ENCODE data around the gene TRIM10. TPM values are rescaled to one million over a fixed set of nuclear protein-coding genes. Genes with fewer than 3 reads are reported as not detected.

Gene TRIM10, protein sequence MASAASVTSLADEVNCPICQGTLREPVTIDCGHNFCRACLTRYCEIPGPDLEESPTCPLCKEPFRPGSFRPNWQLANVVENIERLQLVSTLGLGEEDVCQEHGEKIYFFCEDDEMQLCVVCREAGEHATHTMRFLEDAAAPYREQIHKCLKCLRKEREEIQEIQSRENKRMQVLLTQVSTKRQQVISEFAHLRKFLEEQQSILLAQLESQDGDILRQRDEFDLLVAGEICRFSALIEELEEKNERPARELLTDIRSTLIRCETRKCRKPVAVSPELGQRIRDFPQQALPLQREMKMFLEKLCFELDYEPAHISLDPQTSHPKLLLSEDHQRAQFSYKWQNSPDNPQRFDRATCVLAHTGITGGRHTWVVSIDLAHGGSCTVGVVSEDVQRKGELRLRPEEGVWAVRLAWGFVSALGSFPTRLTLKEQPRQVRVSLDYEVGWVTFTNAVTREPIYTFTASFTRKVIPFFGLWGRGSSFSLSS
- polyA plus RNA-seq, result 6.6 TPM
- long read RNA-seq, donor 1, result 0 reads
- long read RNA-seq, donor 2, partial matches to known transcripts, result 27 of 32 reads
- long read RNA-seq, donor 2, other reads (novel, unspliced or antisense), result 5 of 32 reads
- long read RNA-seq, donor 3, result 0 reads
- long read RNA-seq, donor 4, result 0 reads
- long read RNA-seq, donor 5, result 0 reads
- long read RNA-seq, donor 6, partial matches to known transcripts, result 53 of 53 reads
- long read RNA-seq, donor 6, other reads (novel, unspliced or antisense), result 0 of 53 reads
- long read RNA-seq, donor 7, result 0 reads
- long read RNA-seq, donor 8, result 0 reads
- long read RNA-seq, donor 9, result 0 reads
- long read RNA-seq, donor 10, partial matches to known transcripts, result 19 of 29 reads
- long read RNA-seq, donor 10, other reads (novel, unspliced or antisense), result 10 of 29 reads
- long read RNA-seq, donor 11, partial matches to known transcripts, result 0 of 10 reads
- long read RNA-seq, donor 11, other reads (novel, unspliced or antisense), result 9 of 10 reads

DNA sequence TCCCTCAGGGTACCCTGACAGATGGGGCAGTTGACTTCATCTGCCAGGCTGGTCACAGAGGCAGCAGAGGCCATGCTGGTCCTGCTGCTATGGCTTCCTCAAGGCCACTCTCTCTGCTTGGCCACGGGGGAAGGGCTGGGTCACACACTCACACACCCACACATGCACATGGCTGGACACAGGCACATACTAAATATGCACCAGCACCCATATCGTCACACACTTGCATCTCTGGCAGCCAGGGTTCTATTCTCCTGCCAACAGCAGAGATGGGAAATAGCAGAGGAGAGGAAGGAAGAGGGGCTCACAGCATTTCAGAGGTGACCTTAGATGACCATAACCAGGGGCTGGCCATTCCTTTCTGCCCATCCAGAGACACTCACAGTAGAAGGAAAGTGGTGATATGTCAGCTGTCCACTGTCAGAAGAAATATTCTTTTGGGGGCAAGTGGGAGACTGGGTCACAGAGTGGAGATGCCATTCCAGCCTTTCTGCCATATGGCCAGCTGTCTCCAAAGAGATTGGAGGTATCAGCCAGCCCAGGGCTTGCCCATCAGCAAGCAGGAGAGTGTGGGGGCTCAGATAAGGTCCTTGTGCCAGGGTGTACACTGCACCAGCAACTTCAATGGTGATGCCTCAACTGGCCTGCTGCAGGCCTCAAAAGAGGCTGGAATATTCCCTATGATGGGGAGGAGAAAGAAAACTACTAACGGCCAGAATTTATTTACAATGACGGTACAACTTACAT is at the start of gene TRIM10:
TSS of gene TRIM10 (minus strand) at position 427 of the 747 bp plus-strand sequence. CDS start at position 74, 353 bp downstream.
- Histone ChIP-seq H3K27ac (ENCODE audit: low read length) (no peak within 1 kb of the TSS), H3K9me3 (ENCODE audit: control insufficient read depth, low read depth, low read length) (peaks cover 5% of the 10 kb centered on the region), H3K27me3 (ENCODE audit: control insufficient read depth, insufficient read depth, low read length) (no peaks in the 10 kb centered on the region), H3K4me3 (ENCODE audit: low read length) (no peak within 1 kb of the TSS), H3K36me3 (ENCODE audit: control insufficient read depth, insufficient read depth, low read length) (no peaks in the 10 kb centered on the region), H3K4me1 (ENCODE audit: control insufficient read depth, insufficient read depth, low read length) (peaks cover 19% of the 10 kb centered on the region)
- 80% methylated on average over 1 of the region's 4 CpGs for WGBS (ENCODE audit: insufficient coverage, low lambda C conversion rate)
- DNase-seq, result no peak

GRCh38 chr6:30207619-30208295 is 46.7 kb upstream of the TRIM10 start:
- Histone ChIP-seq H3K4me3 (ENCODE audit: low read length) (no peak overlapping the region), H3K9me3 (ENCODE audit: control insufficient read depth, low read depth, low read length) (no peaks in the 10 kb centered on the region), H3K36me3 (ENCODE audit: control insufficient read depth, insufficient read depth, low read length) (peaks cover 5% of the 10 kb centered on the region), H3K4me1 (ENCODE audit: control insufficient read depth, insufficient read depth, low read length) (peaks cover 53% of the 10 kb centered on the region), H3K27me3 (ENCODE audit: control insufficient read depth, insufficient read depth, low read length) (no peaks in the 10 kb centered on the region), H3K27ac (ENCODE audit: low read length) (peak overlapping the region; percentile 84)
- DNase-seq, result no peak
- WGBS (ENCODE audit: insufficient coverage, low lambda C conversion rate), result 29% methylated on average over 1 of the region's 4 CpGs

DNA sequence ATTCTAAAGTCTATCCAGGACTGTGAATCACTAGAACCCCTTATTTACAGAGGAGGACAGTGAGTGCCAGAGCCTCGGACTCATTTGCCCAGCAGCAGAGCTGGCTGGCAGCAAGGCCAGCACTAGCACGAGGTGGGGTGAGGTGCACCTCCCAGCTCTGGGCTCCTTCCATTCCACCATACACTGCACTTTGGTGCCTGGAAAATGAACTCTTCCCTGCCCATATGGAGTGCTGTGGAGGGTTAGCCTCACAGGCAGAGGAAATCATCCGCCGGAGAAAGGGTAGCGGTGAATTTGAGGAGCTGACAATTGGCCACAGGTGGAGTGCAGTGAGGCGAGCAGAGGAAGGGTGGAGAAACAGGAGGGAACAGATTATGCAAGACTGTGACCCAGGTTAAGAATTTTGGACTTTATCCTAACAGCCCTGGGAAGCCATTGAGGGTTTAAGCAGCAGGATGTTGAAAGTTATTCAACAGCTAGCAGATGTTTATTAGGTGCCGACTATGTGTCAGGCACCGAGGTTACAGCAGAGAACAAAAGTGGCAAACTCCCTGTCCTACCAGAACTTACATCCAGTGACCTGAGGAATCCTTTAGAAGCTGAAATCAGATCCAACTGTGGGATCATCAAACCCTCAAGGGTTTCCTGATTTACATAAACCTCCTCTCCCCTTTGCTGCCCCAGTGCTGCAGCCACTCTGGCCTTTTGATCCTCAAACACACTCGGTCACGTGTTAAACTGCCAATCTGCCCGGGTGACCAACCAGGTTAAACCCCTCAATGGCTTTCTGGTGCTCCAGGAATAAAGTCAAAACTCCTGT is 46.0 kb upstream of the TRIM10 start:
- no peaks in the 10 kb centered on the region for H3K9me3 ChIP-seq (ENCODE audit: control insufficient read depth, low read depth, low read length)
- peak; percentile 77 to 93 for DNase-seq
- WGBS (ENCODE audit: insufficient coverage, low lambda C conversion rate), result no CpG with 5 or more reads among the region's 11 CpGs
- H3K27ac ChIP-seq (ENCODE audit: low read length), result peak overlapping the region; percentile 84
- H3K27me3 ChIP-seq (ENCODE audit: control insufficient read depth, insufficient read depth, low read length), result no peaks in the 10 kb centered on the region
- peaks cover 54% of the 10 kb centered on the region for H3K4me1 ChIP-seq (ENCODE audit: control insufficient read depth, insufficient read depth, low read length)
- H3K36me3 ChIP-seq (ENCODE audit: control insufficient read depth, insufficient read depth, low read length), result peaks cover 5% of the 10 kb centered on the region
- no peak overlapping the region for H3K4me3 ChIP-seq (ENCODE audit: low read length)

DNA sequence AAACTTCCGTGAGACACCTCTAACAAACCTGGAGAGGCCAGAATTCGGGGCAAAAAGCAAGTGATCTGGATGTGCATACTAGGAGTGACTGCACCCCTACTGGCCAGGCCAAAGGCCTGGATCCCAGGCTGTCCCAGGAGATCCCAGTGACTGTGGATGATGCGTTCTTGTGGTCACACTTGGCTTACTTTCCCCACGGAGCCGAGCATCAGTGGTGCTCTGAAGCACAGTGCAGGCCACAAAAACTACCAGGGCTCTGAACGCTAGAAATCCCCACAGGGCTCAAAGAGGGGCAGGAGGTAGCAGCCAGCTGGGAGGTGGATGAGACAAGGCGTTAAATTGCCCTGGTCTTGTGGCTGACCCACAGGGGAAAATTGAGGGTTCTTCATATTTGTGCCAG is 45.1 kb upstream of the TRIM10 start:
- H3K27ac ChIP-seq (ENCODE audit: low read length), result peak overlapping the region; percentile 84
- no peaks in the 10 kb centered on the region for H3K27me3 ChIP-seq (ENCODE audit: control insufficient read depth, insufficient read depth, low read length)
- DNase-seq, result no peak
- no CpG with 5 or more reads among the region's 7 CpGs for WGBS (ENCODE audit: insufficient coverage, low lambda C conversion rate)
- H3K36me3 ChIP-seq (ENCODE audit: control insufficient read depth, insufficient read depth, low read length), result peaks cover 5% of the 10 kb centered on the region
- peaks cover 56% of the 10 kb centered on the region for H3K4me1 ChIP-seq (ENCODE audit: control insufficient read depth, insufficient read depth, low read length)
- no peaks in the 10 kb centered on the region for H3K9me3 ChIP-seq (ENCODE audit: control insufficient read depth, low read depth, low read length)
- no peak overlapping the region for H3K4me3 ChIP-seq (ENCODE audit: low read length)

GRCh38 chr6:30204116-30204515 is 43.1 kb upstream of the TRIM10 start:
- Histone ChIP-seq H3K9me3 (ENCODE audit: control insufficient read depth, low read depth, low read length) (no peaks in the 10 kb centered on the region), H3K4me1 (ENCODE audit: control insufficient read depth, insufficient read depth, low read length) (peaks cover 45% of the 10 kb centered on the region)
- DNase-seq, result no peak

DNA sequence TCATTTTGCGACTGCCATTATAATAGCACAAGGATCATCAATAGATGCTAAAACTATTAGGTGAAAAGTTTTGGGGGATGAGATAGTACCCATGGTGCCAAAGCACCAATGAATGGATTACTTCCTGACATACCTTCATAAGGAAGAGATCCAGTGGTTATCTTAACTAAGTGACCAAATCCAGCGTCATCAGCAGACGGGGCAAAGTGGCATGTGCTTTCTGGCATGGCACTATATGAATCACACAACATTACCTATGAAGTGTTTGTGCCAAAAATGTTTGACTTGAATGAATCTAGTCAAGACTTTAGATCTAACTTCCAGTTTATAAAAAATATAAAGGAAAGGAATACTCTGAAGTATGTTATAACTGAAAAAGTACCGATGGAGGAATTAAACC is 41.4 kb upstream of the TRIM10 start:
- H3K36me3 ChIP-seq (ENCODE audit: control insufficient read depth, insufficient read depth, low read length), result peaks cover 40% of the 10 kb centered on the region
- H3K4me1 ChIP-seq (ENCODE audit: control insufficient read depth, insufficient read depth, low read length), result peaks cover 27% of the 10 kb centered on the region
- H3K27me3 ChIP-seq (ENCODE audit: control insufficient read depth, insufficient read depth, low read length), result no peaks in the 10 kb centered on the region
- 100% methylated on average over 1 of the region's 4 CpGs for WGBS (ENCODE audit: insufficient coverage, low lambda C conversion rate)
- no peak overlapping the region for H3K4me3 ChIP-seq (ENCODE audit: low read length)
- H3K27ac ChIP-seq (ENCODE audit: low read length), result peak overlapping the region; percentile 48
- DNase-seq, result no peak
- no peaks in the 10 kb centered on the region for H3K9me3 ChIP-seq (ENCODE audit: control insufficient read depth, low read depth, low read length)

More at GRCh38 chr6:30204116-30204515, 43.1 kb upstream of the TRIM10 start:
- Histone ChIP-seq H3K4me3 (ENCODE audit: low read length) (no peak overlapping the region), H3K27ac (ENCODE audit: low read length) (no peak overlapping the region), H3K36me3 (ENCODE audit: control insufficient read depth, insufficient read depth, low read length) (peaks cover 22% of the 10 kb centered on the region), H3K27me3 (ENCODE audit: control insufficient read depth, insufficient read depth, low read length) (no peaks in the 10 kb centered on the region)
- no CpG with 5 or more reads among the region's 1 CpG for WGBS (ENCODE audit: insufficient coverage, low lambda C conversion rate)

DNA sequence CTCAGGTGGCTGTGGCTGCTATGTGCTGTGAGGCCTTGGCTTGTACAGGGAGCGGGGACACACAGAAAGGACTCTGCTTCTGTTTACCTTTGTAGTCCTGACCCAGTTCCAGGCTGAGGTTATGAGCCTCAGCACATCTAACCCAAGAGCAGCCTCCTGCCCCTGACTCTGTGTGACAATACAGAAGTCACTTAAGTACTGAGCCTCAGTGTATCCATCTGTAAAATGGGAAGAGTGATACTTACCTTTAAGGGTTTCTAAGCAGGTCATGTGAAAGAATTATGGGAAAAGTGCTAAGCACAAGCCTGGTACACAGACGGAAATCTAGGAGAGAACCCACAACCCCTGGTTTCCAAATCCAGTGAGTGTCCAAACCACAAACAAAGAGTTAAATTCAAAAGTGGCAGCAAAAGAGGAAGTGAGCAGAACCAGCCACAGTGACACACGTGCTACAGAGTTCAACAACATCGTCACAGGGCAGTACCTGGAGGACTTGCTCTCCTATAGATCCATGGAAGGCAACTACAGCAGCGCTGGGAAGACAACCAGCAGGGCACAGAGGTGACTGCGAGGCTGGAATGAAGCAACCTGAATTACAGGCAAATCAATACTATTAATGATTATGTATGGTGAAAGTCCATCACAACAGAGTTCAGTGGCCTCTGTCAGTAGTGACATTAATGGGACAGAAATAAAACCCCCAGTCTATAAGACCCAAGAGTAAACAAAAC is 39.7 kb upstream of the TRIM10 start:
- Histone ChIP-seq H3K4me1 (ENCODE audit: control insufficient read depth, insufficient read depth, low read length) (peaks cover 12% of the 10 kb centered on the region), H3K27me3 (ENCODE audit: control insufficient read depth, insufficient read depth, low read length) (no peaks in the 10 kb centered on the region), H3K4me3 (ENCODE audit: low read length) (no peak overlapping the region), H3K36me3 (ENCODE audit: control insufficient read depth, insufficient read depth, low read length) (peaks cover 56% of the 10 kb centered on the region), H3K9me3 (ENCODE audit: control insufficient read depth, low read depth, low read length) (no peaks in the 10 kb centered on the region), H3K27ac (ENCODE audit: low read length) (peak overlapping the region; percentile 48)
- WGBS (ENCODE audit: insufficient coverage, low lambda C conversion rate), result 76% methylated on average over 3 of the region's 6 CpGs
- DNase-seq, result peak; percentile 14 to 59

- no CpG with 5 or more reads among the region's 34 CpGs for WGBS (ENCODE audit: insufficient coverage, low lambda C conversion rate)
- no peaks in the 10 kb centered on the region for H3K9me3 ChIP-seq (ENCODE audit: control insufficient read depth, low read depth, low read length)
- H3K4me1 ChIP-seq (ENCODE audit: control insufficient read depth, insufficient read depth, low read length), result peaks cover 6% of the 10 kb centered on the region
- no peak overlapping the region for H3K27ac ChIP-seq (ENCODE audit: low read length)
- H3K36me3 ChIP-seq (ENCODE audit: control insufficient read depth, insufficient read depth, low read length), result peaks cover 60% of the 10 kb centered on the region
- H3K27me3 ChIP-seq (ENCODE audit: control insufficient read depth, insufficient read depth, low read length), result no peaks in the 10 kb centered on the region
- H3K4me3 ChIP-seq (ENCODE audit: low read length), result no peak overlapping the region
- DNase-seq, result no peak
Measured at GRCh38 chr6:30198166-30199084, 37.4 kb upstream of the TRIM10 start.

All from large intestine (tissue), 12 donors.